Astrocyte of the cerebellum (primary cell): ENCODE results near the gene CDK5RAP2.

ENCODE experiments used
- DNase-seq: peaks from one replicate; pipeline ENCODE4 v3.0.0-alpha.2; 2011; ENCODE audit warnings: low read depth
- H3K4me3 ChIP-seq: 2 replicates; pipeline ENCODE4 v1.5.1; 2011; ENCODE audit warnings: mild to moderate bottlenecking, low read depth, low read length, moderate library complexity
- in situ Hi-C: cut with HindIII; loops from 2 replicates; pipeline ENCODE4 v1.10.0; 2017; ENCODE audit warnings: low sequenced_read_pairs
- TF ChIP-seq, protein P1 (sequence below): IDR thresholded peaks from 2 replicates; pipeline ENCODE4 v1.5.1; 2012; ENCODE audit warnings: low read length, low read depth, moderate library complexity, mild to moderate bottlenecking; ENCODE audit errors: missing control alignments

Gene CDK5RAP2

GRCh38 chr9:120593250-120593954, 13.4 kb upstream of the CDK5RAP2 start:
- no peak for DNase-seq
- H3K4me3 ChIP-seq = no peak overlapping the region
- TF ChIP-seq, protein P1, sequence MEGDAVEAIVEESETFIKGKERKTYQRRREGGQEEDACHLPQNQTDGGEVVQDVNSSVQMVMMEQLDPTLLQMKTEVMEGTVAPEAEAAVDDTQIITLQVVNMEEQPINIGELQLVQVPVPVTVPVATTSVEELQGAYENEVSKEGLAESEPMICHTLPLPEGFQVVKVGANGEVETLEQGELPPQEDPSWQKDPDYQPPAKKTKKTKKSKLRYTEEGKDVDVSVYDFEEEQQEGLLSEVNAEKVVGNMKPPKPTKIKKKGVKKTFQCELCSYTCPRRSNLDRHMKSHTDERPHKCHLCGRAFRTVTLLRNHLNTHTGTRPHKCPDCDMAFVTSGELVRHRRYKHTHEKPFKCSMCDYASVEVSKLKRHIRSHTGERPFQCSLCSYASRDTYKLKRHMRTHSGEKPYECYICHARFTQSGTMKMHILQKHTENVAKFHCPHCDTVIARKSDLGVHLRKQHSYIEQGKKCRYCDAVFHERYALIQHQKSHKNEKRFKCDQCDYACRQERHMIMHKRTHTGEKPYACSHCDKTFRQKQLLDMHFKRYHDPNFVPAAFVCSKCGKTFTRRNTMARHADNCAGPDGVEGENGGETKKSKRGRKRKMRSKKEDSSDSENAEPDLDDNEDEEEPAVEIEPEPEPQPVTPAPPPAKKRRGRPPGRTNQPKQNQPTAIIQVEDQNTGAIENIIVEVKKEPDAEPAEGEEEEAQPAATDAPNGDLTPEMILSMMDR = no peak
- in situ Hi-C loops = no loop called here

GRCh38 chr9:120592210-120592609, 12.2 kb upstream of the CDK5RAP2 start:
- in situ Hi-C loops = no loop called here
- DNase-seq = no peak
- TF ChIP-seq, protein P1 = no peak
- H3K4me3 ChIP-seq = no peak overlapping the region

DNA sequence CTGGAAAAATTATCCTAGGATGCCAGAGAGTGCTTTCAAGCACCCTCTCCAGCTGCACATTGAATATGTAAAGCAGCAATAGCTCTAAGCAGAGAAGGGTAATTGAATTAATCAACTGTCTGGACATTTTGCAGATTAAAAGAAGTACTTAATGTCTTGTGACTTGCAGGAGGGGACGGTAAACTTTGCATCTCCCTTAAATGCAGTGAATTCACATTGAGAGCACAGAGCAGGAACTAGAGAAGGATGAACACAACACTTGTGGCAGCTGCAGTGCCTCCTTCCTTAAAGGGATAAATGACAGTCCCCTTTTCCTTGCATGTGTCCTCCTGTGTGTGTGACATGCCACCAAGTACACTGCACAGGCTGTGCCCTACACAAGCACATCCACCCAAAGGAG, 7.4 kb upstream of the CDK5RAP2 start:
- DNase-seq = no peak
- in situ Hi-C loops = no loop called here
- no peak overlapping the region for H3K4me3 ChIP-seq
- TF ChIP-seq, protein P1 = no peak

- H3K4me3 ChIP-seq = no peak overlapping the region
- TF ChIP-seq, protein P1 = no peak
- in situ Hi-C loops = no loop called here
- peak; percentile 83 for DNase-seq
Measured at GRCh38 chr9:120583958-120584369, 4.0 kb upstream of the CDK5RAP2 start.

- H3K4me3 ChIP-seq = peak overlapping the region; percentile 69
- in situ Hi-C loops = no loop called here
- DNase-seq = no peak
- TF ChIP-seq, protein P1 = no peak
Measured at GRCh38 chr9:120579139-120580050, 572 bp downstream of the CDK5RAP2 start.

DNA sequence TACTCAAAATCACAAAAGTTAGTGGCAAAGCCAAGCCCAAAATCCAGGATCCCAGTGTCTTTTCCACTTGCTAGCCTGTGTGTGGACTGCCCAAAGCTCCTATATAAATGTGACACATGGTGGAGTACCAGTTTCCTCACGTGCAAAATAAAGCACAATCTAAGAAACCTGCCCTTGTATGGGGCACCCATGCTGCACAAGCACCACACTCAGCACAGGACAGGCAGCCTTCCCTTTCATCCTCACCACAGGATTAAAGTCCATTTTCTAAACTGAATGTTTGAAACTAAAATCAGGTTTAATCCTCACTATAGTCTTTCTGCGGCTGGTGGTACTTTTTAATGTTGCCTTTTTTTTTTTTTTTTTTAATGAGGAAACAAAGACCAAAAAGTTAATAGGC, 5.5 kb downstream of the CDK5RAP2 start:
- in situ Hi-C loops = no loop called here
- no peak for DNase-seq
- no peak overlapping the region for H3K4me3 ChIP-seq
- TF ChIP-seq, protein P1 = no peak
